ENCODE data around the gene IL12B. TPM values are rescaled to one million over a fixed set of nuclear protein-coding genes. Genes with fewer than 3 reads are reported as not detected.
"Not testable (repeated sequence)": the region's sequence is repeated elsewhere in the genome, so short reads cannot be mapped to it uniquely, and the experiment has no call there.

IL12B gene
- total RNA-seq, 1 donor from 2014 or later = not detected

DNA sequence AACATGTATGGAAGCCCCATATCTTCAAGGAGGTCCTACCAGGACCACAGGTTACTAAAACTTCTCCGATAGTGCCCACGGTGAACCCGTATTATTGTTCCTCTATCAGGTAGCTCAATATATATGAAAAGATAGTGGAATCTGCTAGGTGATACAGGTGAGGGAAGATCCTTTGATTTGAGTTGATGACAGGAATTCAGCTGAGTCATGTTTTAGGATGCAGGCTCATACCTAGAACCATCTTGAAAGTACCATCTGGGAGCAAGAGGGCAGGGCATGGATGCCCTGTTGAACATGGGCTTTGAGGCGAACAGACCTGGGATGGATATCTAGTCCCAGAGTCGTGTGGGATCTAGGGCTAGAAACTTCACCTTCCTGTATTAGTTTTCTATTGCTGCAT is 35.4 kb downstream of the IL12B start:
- ATAC-seq = no peak
- H3K27me3 ChIP-seq = no peaks in the 10 kb centered on the region
- H3K27ac ChIP-seq = no peak overlapping the region
- H3K4me3 ChIP-seq = no peak overlapping the region
- DNase-seq = no peak
- H3K9me3 ChIP-seq = peaks cover 4% of the 10 kb centered on the region
- intact Hi-C loops (cut with DNase I) = no loop called here
- no peaks in the 10 kb centered on the region for H3K4me1 ChIP-seq
- H3K36me3 ChIP-seq = no peaks in the 10 kb centered on the region
- TF ChIP-seq, protein P1, sequence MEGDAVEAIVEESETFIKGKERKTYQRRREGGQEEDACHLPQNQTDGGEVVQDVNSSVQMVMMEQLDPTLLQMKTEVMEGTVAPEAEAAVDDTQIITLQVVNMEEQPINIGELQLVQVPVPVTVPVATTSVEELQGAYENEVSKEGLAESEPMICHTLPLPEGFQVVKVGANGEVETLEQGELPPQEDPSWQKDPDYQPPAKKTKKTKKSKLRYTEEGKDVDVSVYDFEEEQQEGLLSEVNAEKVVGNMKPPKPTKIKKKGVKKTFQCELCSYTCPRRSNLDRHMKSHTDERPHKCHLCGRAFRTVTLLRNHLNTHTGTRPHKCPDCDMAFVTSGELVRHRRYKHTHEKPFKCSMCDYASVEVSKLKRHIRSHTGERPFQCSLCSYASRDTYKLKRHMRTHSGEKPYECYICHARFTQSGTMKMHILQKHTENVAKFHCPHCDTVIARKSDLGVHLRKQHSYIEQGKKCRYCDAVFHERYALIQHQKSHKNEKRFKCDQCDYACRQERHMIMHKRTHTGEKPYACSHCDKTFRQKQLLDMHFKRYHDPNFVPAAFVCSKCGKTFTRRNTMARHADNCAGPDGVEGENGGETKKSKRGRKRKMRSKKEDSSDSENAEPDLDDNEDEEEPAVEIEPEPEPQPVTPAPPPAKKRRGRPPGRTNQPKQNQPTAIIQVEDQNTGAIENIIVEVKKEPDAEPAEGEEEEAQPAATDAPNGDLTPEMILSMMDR (IDR thresholded peaks at IDR 0.05) = no peak

DNA sequence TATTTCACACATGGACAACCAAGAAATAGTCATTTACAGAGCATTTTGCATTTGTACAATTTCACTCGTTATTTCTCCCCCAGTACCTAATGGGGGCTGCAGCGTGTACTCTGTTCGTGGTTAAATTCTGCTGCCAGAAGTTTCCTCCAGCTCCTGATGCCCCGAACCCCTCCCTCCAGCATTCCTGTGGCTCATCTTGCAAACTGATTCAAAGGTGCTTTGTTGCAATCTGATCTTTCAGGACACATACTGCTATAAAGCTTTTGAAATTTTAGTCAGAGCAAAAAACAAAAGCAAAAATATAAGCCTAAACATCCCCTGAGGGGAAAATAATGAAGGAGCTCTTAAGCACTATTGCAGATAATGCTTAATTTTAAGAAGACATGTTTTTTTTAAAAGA is 39.5 kb downstream of the IL12B start:
- Histone ChIP-seq H3K4me3 (no peak overlapping the region), H3K4me1 (no peaks in the 10 kb centered on the region), H3K27me3 (no peaks in the 10 kb centered on the region), H3K9me3 (no peaks in the 10 kb centered on the region), H3K27ac (no peak overlapping the region), H3K36me3 (peaks cover 4% of the 10 kb centered on the region)
- no peak for ATAC-seq
- DNase-seq = no peak
- TF ChIP-seq, protein P1 (IDR thresholded peaks at IDR 0.05) = no peak
- intact Hi-C loops (cut with DNase I) = no loop called here

DNA sequence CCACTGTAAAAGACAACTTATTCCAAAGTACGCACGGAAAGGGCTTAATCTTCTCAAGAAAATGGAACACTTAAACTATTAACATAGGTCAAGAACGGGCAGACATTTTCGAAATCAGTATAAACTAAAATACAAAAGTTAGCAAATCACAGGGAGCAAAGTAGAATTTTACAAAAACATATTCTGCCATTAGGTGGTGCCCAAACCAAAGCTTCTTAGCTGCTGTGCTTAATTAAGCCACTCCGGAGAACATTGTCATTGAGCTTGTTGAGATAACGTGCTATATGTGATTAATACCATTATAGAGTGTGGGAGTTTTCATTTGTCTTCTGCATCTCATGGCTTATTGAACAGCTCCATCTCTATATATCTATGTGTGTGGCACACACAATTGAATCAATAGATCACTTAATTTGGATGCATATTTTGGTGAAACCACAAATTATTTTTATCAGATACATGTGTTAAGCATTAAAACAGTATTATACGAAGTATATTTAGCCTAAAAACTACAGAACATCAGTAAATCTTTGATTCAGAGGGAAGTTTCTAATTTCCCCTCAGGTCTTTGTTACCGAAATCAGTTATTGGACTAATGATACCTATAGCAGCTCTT is 43.8 kb downstream of the IL12B start:
- Histone ChIP-seq H3K4me3 (no peak overlapping the region), H3K9me3 (no peaks in the 10 kb centered on the region), H3K4me1 (no peaks in the 10 kb centered on the region), H3K36me3 (peaks cover 24% of the 10 kb centered on the region), H3K27me3 (no peaks in the 10 kb centered on the region), H3K27ac (no peak overlapping the region)
- peak; percentile 71 for ATAC-seq
- intact Hi-C loops (cut with DNase I) = no loop called here
- no peak for DNase-seq
- TF ChIP-seq, protein P1 (IDR thresholded peaks at IDR 0.05) = peak; percentile 56

DNA sequence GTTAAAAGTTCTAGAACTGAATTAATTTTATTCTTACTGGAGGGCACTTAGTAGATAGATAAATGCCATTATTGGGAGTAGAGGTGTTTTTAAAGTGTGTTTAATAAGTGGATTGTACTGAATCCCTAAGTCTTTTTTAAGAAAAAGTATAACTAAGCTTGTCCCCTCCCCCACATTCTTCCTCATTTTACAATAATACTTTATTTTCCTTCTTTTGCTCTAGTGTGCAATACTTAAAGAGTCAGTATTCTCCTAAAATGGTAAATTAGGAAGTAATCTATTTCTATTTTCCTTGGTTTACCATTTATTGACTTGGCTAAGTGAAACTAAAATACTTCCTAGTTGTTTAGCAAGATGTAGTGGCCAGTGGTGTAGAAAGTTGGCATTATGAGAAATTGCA is 55.6 kb downstream of the IL12B start:
- Histone ChIP-seq H3K27me3 (no peaks in the 10 kb centered on the region), H3K27ac (no peak overlapping the region), H3K4me3 (no peak overlapping the region), H3K9me3 (no peaks in the 10 kb centered on the region), H3K36me3 (peaks cover 82% of the 10 kb centered on the region), H3K4me1 (no peaks in the 10 kb centered on the region)
- no peak for DNase-seq
- intact Hi-C loops (cut with DNase I) = no loop called here
- no peak for ATAC-seq
- TF ChIP-seq, protein P1 (IDR thresholded peaks at IDR 0.05) = no peak

DNA sequence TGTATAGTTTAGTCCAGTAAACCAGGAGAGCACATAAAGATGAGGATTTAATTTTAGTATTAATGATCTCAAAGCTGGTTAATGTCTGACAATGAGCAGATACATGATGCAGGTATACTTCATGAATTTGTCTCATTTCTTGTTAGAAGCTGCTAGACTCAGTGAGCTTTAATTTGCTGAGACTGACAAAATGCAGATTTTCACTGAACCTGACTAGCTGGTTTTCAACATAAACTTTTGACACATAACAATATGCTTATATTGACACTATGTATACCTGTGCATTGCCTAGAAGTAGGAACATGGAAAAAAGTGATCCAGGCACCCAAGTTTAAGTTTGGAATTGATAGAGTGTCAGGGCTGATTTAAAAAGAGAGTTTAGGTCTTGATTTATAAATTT is 56.4 kb downstream of the IL12B start:
- ATAC-seq = no peak
- intact Hi-C loops (cut with DNase I) = no loop called here
- TF ChIP-seq, protein P1 (IDR thresholded peaks at IDR 0.05) = no peak
- Histone ChIP-seq H3K27me3 (no peaks in the 10 kb centered on the region), H3K27ac (no peak overlapping the region), H3K4me1 (no peaks in the 10 kb centered on the region), H3K36me3 (peaks cover 82% of the 10 kb centered on the region), H3K9me3 (no peaks in the 10 kb centered on the region), H3K4me3 (no peak overlapping the region)
- DNase-seq = no peak

DNA sequence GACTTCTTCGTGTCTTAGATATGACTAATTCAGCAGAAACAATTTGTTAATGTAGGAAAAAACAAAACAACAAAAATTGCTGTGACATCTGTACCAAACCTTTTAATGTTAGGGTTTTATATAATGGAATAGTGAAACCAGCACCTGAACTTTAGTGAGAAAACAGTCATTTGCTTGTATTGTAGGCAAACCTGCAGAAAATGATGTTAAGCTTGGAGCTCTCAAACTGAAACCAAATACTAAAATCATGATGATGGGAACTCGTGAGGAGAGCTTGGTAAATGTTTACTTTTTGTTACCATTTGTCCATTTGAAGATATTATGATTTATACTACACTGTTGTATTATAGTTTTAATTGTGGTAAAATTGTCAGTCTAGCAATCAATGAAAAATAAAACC is 60.6 kb downstream of the IL12B start:
- no peaks in the 10 kb centered on the region for H3K27me3 ChIP-seq
- DNase-seq (no peak), ATAC-seq (no peak)
- H3K4me1 ChIP-seq = peaks cover under 1% of the 10 kb centered on the region
- intact Hi-C loops (cut with DNase I) = loop anchor here (10.0 kb wide), 1 partner anchor 105 kb away; no protein-coding TSS in a partner anchor
- peaks cover 45% of the 10 kb centered on the region for H3K36me3 ChIP-seq
- H3K9me3 ChIP-seq = no peaks in the 10 kb centered on the region
- no peak overlapping the region for H3K4me3 ChIP-seq
- no peak overlapping the region for H3K27ac ChIP-seq
- TF ChIP-seq, protein P1 (IDR thresholded peaks at IDR 0.05) = no peak

DNA sequence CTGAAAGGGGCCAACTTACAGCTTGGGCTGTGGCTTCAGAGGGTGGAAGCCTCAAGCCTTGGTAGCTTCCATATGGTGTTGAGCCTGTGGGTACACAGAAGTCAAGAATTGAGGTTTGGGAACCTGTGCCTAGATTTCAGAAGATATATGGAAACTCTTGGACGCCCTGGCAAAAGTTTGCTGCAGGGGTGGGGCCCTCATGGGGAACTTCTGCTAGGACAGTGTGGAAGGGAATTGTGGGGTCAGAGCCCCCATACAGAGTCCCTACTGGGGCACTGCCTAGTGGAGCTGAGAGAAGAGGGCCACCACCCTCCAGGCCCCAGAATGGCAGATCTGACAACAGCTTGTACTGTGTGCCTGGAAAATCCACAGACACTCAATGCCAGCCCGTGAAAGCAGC is 63.5 kb downstream of the IL12B start:
- H3K27me3 ChIP-seq, H3K4me3 ChIP-seq, H3K9me3 ChIP-seq, H3K27ac ChIP-seq, ATAC-seq, DNase-seq: not testable (repeated sequence)
- H3K36me3 ChIP-seq = peaks cover 30% of the 10 kb centered on the region
- H3K4me1 ChIP-seq = peaks cover 16% of the 10 kb centered on the region
- intact Hi-C loops (cut with DNase I) = loop anchor here (10.0 kb wide), 1 partner anchor 102 kb away; no protein-coding TSS in a partner anchor
